ENCODE measurements around the gene IGSF21.

DNA sequence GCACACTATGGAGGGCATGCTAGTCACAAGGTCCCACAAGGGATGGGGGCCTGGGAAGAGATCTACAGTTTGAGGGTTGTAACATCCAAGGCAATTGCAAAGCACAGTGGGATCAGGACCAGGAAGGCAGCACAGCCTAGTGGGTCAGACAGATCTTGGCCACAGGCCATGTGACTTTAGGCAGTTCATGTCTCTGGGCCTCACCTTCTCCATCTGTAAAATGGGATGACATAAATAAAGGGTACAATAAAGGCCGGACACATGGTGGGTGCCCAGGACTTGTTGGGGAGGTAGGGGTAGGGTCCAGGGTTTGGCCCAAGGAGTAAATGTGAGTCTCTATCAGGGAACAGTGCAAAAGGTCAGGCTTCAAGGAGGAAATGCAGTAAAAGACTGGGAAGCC, 18.1 kb upstream of the IGSF21 start:
- TF ChIP-seq POLR2AphosphoS5 (IDR thresholded peaks at IDR 0.05; ENCODE audit: low read depth, low read length) = no peak
- no peak for TF ChIP-seq JUND (IDR thresholded peaks at IDR 0.05)
- TF ChIP-seq GATA2 (CRISPR knock-in tag; IDR thresholded peaks at IDR 0.05) = no peak
- TF ChIP-seq, protein P1, sequence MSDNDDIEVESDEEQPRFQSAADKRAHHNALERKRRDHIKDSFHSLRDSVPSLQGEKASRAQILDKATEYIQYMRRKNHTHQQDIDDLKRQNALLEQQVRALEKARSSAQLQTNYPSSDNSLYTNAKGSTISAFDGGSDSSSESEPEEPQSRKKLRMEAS (IDR thresholded peaks at IDR 0.05; ENCODE audit: low read depth) = no peak
- TF ChIP-seq, protein P2, sequence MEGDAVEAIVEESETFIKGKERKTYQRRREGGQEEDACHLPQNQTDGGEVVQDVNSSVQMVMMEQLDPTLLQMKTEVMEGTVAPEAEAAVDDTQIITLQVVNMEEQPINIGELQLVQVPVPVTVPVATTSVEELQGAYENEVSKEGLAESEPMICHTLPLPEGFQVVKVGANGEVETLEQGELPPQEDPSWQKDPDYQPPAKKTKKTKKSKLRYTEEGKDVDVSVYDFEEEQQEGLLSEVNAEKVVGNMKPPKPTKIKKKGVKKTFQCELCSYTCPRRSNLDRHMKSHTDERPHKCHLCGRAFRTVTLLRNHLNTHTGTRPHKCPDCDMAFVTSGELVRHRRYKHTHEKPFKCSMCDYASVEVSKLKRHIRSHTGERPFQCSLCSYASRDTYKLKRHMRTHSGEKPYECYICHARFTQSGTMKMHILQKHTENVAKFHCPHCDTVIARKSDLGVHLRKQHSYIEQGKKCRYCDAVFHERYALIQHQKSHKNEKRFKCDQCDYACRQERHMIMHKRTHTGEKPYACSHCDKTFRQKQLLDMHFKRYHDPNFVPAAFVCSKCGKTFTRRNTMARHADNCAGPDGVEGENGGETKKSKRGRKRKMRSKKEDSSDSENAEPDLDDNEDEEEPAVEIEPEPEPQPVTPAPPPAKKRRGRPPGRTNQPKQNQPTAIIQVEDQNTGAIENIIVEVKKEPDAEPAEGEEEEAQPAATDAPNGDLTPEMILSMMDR (IDR thresholded peaks at IDR 0.05) = no peak
- TF ChIP-seq MXI1 (IDR thresholded peaks at IDR 0.05; ENCODE audit: low read depth, low read length) = no peak
- TF ChIP-seq, protein P3, sequence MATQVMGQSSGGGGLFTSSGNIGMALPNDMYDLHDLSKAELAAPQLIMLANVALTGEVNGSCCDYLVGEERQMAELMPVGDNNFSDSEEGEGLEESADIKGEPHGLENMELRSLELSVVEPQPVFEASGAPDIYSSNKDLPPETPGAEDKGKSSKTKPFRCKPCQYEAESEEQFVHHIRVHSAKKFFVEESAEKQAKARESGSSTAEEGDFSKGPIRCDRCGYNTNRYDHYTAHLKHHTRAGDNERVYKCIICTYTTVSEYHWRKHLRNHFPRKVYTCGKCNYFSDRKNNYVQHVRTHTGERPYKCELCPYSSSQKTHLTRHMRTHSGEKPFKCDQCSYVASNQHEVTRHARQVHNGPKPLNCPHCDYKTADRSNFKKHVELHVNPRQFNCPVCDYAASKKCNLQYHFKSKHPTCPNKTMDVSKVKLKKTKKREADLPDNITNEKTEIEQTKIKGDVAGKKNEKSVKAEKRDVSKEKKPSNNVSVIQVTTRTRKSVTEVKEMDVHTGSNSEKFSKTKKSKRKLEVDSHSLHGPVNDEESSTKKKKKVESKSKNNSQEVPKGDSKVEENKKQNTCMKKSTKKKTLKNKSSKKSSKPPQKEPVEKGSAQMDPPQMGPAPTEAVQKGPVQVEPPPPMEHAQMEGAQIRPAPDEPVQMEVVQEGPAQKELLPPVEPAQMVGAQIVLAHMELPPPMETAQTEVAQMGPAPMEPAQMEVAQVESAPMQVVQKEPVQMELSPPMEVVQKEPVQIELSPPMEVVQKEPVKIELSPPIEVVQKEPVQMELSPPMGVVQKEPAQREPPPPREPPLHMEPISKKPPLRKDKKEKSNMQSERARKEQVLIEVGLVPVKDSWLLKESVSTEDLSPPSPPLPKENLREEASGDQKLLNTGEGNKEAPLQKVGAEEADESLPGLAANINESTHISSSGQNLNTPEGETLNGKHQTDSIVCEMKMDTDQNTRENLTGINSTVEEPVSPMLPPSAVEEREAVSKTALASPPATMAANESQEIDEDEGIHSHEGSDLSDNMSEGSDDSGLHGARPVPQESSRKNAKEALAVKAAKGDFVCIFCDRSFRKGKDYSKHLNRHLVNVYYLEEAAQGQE (IDR thresholded peaks at IDR 0.05; ENCODE audit: low read depth, low read length) = no peak
